WTC11 (cell line): Measurements from ENCODE around the gene SLC24A4. TPM values are rescaled to one million over a fixed set of nuclear protein-coding genes. Genes with fewer than 3 reads are reported as not detected.
A peak's percentile ranks its signal among the peaks of the same experiment; 100 is the strongest.

Source experiments
- ATAC-seq: fragments of 200-7000 bp; cut with Tn5 transposase; 2 replicates; pipeline ENCODE4 v1.10.0; 2021; ENCODE audit warnings: mild to moderate bottlenecking, moderate library complexity
- CTCF ChIA-PET: fragments of 300-600 bp; sonication (Branson Sonifier 250); formaldehyde crosslinking; loops from one replicate; lab custom pipeline; 2021; ENCODE audit warnings: antibody characterized with exemption; lab: Charles Lee
- POLR2A ChIA-PET: fragments of 350-600 bp; sonication (Branson Sonifier 250); formaldehyde crosslinking; loops from one replicate; lab custom pipeline; 2021; ENCODE audit warnings: antibody characterized with exemption; lab: Charles Lee
- DNase-seq: peaks from one replicate; pipeline ENCODE4 v3.0.0; 2021; ENCODE audit warnings: low spot score
- H3K27ac Mint-ChIP-seq: 2 replicates; pipeline ENCODE4 v1.8.0; 2021; ENCODE audit warnings: mixed read lengths
- H3K27me3 Mint-ChIP-seq: 2 replicates; pipeline ENCODE4 v1.8.0; 2021; ENCODE audit warnings: low read depth, mild to moderate bottlenecking, moderate library complexity, mixed read lengths
- H3K36me3 Mint-ChIP-seq: 2 replicates; pipeline ENCODE4 v1.8.0; 2021; ENCODE audit warnings: mixed read lengths
- H3K4me1 Mint-ChIP-seq: 2 replicates; pipeline ENCODE4 v1.8.0; 2022; ENCODE audit warnings: mixed read lengths
- H3K4me3 Mint-ChIP-seq: 2 replicates; pipeline ENCODE4 v1.8.0; 2021; ENCODE audit warnings: mild to moderate bottlenecking, moderate library complexity, mixed read lengths
- H3K9me3 Mint-ChIP-seq: 2 replicates; pipeline ENCODE4 v1.8.0; 2021; ENCODE audit warnings: mixed read lengths
- AFF4 ChIP-seq: sonication (generic); formaldehyde crosslinking; IDR thresholded peaks from 2 replicates; pipeline ENCODE4 v1.8.1; 2023; ENCODE audit warnings: mild to moderate bottlenecking, missing genetic modification reagents, borderline replicate concordance
- AR ChIP-seq: fragments of 250-450 bp; sonication (Bioruptor Pico); IDR thresholded peaks from 2 replicates; pipeline ENCODE4 v1.9.0; 2021; ENCODE audit warnings: mild to moderate bottlenecking
- ATF6 ChIP-seq: sonication (generic); formaldehyde crosslinking; IDR thresholded peaks from 2 replicates; pipeline ENCODE4 v1.8.1; 2023; ENCODE audit warnings: mild to moderate bottlenecking, missing genetic modification reagents
- CBFB ChIP-seq: sonication (generic); formaldehyde crosslinking; IDR thresholded peaks from 2 replicates; pipeline ENCODE4 v1.8.1; 2022; ENCODE audit warnings: mild to moderate bottlenecking, low read depth, missing genetic modification reagents
- E2F4 ChIP-seq: sonication (generic); formaldehyde crosslinking; IDR thresholded peaks from 2 replicates; pipeline ENCODE4 v1.8.1; 2022; ENCODE audit warnings: low read depth, mild to moderate bottlenecking, moderate library complexity, missing genetic modification reagents, borderline replicate concordance
- ELF4 ChIP-seq: sonication (generic); formaldehyde crosslinking; IDR thresholded peaks from 2 replicates; pipeline ENCODE4 v1.8.1; 2022; ENCODE audit warnings: low read depth, mild to moderate bottlenecking, moderate library complexity, missing genetic modification reagents
- ERG ChIP-seq: fragments of 250-450 bp; sonication (Bioruptor Pico); IDR thresholded peaks from 2 replicates; pipeline ENCODE4 v1.8.0; 2021; ENCODE audit warnings: mild to moderate bottlenecking
- ETV6 ChIP-seq: sonication (generic); formaldehyde crosslinking; IDR thresholded peaks from 2 replicates; pipeline ENCODE4 v1.8.1; 2022; ENCODE audit warnings: mild to moderate bottlenecking, missing genetic modification reagents
- FOXP1 ChIP-seq: sonication (generic); formaldehyde crosslinking; IDR thresholded peaks from 2 replicates; pipeline ENCODE4 v1.8.0; 2022; ENCODE audit warnings: missing genetic modification reagents, mild to moderate bottlenecking, moderate library complexity, borderline replicate concordance
- GTF2I ChIP-seq: fragments of 250-450 bp; sonication (Bioruptor Pico); conservative IDR thresholded peaks from 2 replicates; pipeline ENCODE4 v1.4.0; 2021; ENCODE audit warnings: mild to moderate bottlenecking
- IRF2 ChIP-seq: sonication (generic); formaldehyde crosslinking; IDR thresholded peaks from 2 replicates; pipeline ENCODE4 v1.8.0; 2022; ENCODE audit warnings: low read depth, missing genetic modification reagents, borderline replicate concordance
- KAT7 ChIP-seq: sonication (generic); formaldehyde crosslinking; IDR thresholded peaks from 2 replicates; pipeline ENCODE4 v1.8.1; 2023; ENCODE audit warnings: missing genetic modification reagents, mild to moderate bottlenecking, borderline replicate concordance
- MXD4 ChIP-seq: fragments of 250-450 bp; sonication (Bioruptor Pico); IDR thresholded peaks from 2 replicates; pipeline ENCODE4 v1.8.0; 2021; ENCODE audit warnings: mild to moderate bottlenecking, moderate library complexity, borderline replicate concordance
- NR1H2 ChIP-seq: sonication (generic); formaldehyde crosslinking; IDR thresholded peaks from 2 replicates; pipeline ENCODE4 v1.9.0; 2021; ENCODE audit warnings: mild to moderate bottlenecking, moderate library complexity, missing genetic modification reagents
- NR3C1 ChIP-seq: sonication (generic); formaldehyde crosslinking; conservative IDR thresholded peaks from 2 replicates; pipeline ENCODE4 v1.8.1; 2023; ENCODE audit warnings: low read depth, mild to moderate bottlenecking, missing genetic modification reagents
- PREB ChIP-seq: sonication (generic); formaldehyde crosslinking; IDR thresholded peaks from 2 replicates; pipeline ENCODE4 v1.8.1; 2022; ENCODE audit warnings: mild to moderate bottlenecking, missing genetic modification reagents, moderate library complexity, borderline replicate concordance
- SMAD4 ChIP-seq: sonication (generic); formaldehyde crosslinking; IDR thresholded peaks from 2 replicates; pipeline ENCODE4 v1.8.0; 2022; ENCODE audit warnings: mild to moderate bottlenecking, missing genetic modification reagents
- TP53 ChIP-seq: sonication (generic); formaldehyde crosslinking; IDR thresholded peaks from 2 replicates; pipeline ENCODE4 v1.8.1; 2023; ENCODE audit warnings: mild to moderate bottlenecking, missing genetic modification reagents
- ZNF219 ChIP-seq: sonication (generic); formaldehyde crosslinking; IDR thresholded peaks from 2 replicates; pipeline ENCODE4 v1.8.0; 2023; ENCODE audit warnings: missing genetic modification reagents, mild to moderate bottlenecking, borderline replicate concordance
- ZNF396 ChIP-seq: fragments of 250-450 bp; sonication (Bioruptor Pico); IDR thresholded peaks from 2 replicates; pipeline ENCODE4 v1.8.0; 2021; ENCODE audit warnings: mild to moderate bottlenecking, moderate library complexity, borderline replicate concordance
- ZNF416 ChIP-seq: fragments of 250-450 bp; sonication (Bioruptor Pico); IDR thresholded peaks from 2 replicates; pipeline ENCODE4 v1.9.0; 2021; ENCODE audit warnings: mild to moderate bottlenecking, inconsistent platforms
- total RNA-seq: library from RNA; stranded (reverse); gene quantifications from 3 replicates; pipeline ENCODE4 v1.2.3, GENCODE V29; 2021

The SLC24A4 gene
- total RNA-seq, 1 experiment from 2014 or later = 0.90 TPM

- Mint-ChIP-seq H3K4me1 (peaks cover 14% of the 10 kb centered on the region), H3K4me3 (peak overlapping the region; percentile 74), H3K36me3 (no peaks in the 10 kb centered on the region), H3K27ac (no peak overlapping the region), H3K27me3 (peaks cover 78% of the 10 kb centered on the region)
- CTCF ChIA-PET = interaction anchor here (0.9 to 2.5 kb wide), 5 partner anchors 10 to 289 kb away, joined by 3 to 8 read pairs (median 4); partner anchors contain the start of gene ATXN3
- DNase-seq (peak; percentile 30), ATAC-seq (peak; percentile 13)
- POLR2A ChIA-PET = interaction anchor here (1.7 kb wide), 1 partner anchor 202 kb away, joined by 6 read pairs; the partner anchor contains the start of genes CPSF2 and NDUFB1
- no peak for TF ChIP-seq FOXP1 (CRISPR knock-in tag)
- 0 out of 2 replicates have a peak, but pooled peaks have one; percentile 27 for TF ChIP-seq ETV6
- no peak for TF ChIP-seq ERG (CRISPR knock-in tag)
- TF ChIP-seq, all 79 proteins: peak for 1
- no peaks in the 10 kb centered on the region for H3K9me3 Mint-ChIP-seq
Measured at GRCh38 chr14:92323916-92324818, 1.2 kb downstream of the SLC24A4 start.

GRCh38 chr14:92325835-92326234, 2.9 kb downstream of the SLC24A4 start:
- peaks cover 62% of the 10 kb centered on the region for H3K27me3 Mint-ChIP-seq
- no peak for ATAC-seq
- POLR2A ChIA-PET = no interaction called here
- H3K4me3 Mint-ChIP-seq = no peak overlapping the region
- no peaks in the 10 kb centered on the region for H3K36me3 Mint-ChIP-seq
- CTCF ChIA-PET = interaction anchor here (0.8 to 1.6 kb wide), 2 partner anchors 11 to 27 kb away, joined by 3 read pairs; no protein-coding TSS in a partner anchor
- no peaks in the 10 kb centered on the region for H3K9me3 Mint-ChIP-seq
- H3K4me1 Mint-ChIP-seq = peaks cover 14% of the 10 kb centered on the region
- DNase-seq = no peak
- no peak overlapping the region for H3K27ac Mint-ChIP-seq
- TF ChIP-seq KAT7 (no peak), TP53 (CRISPR knock-in tag) (no peak), ATF6 (no peak), ZNF219 (CRISPR knock-in tag) (no peak), NR1H2 (CRISPR knock-in tag) (no peak), ELF4 (CRISPR knock-in tag) (no peak), AFF4 (no peak), IRF2 (CRISPR knock-in tag) (no peak), NR3C1 (CRISPR knock-in tag) (no peak), ZNF396 (CRISPR knock-in tag) (no peak), E2F4 (CRISPR knock-in tag) (no peak), CBFB (CRISPR knock-in tag) (no peak), ZNF416 (CRISPR knock-in tag) (no peak), SMAD4 (CRISPR knock-in tag) (no peak), AR (CRISPR knock-in tag) (no peak), GTF2I (CRISPR knock-in tag) (no peak), MXD4 (CRISPR knock-in tag) (no peak), PREB (no peak)
